Measurements from ENCODE around the gene NR4A1.

- TF ChIP-seq CTCF (conservative IDR thresholded peaks at IDR 0.05; ENCODE audit: low read length) (no peak), EZH2phosphoT487 (IDR thresholded peaks at IDR 0.05; ENCODE audit: borderline replicate concordance, low read depth, low read length) (peak; percentile 45; the same call in 1 of the 2 replicates)
Measured at GRCh38 chr12:52005903-52006703, 45.1 kb upstream of the NR4A1 start.

All from OCI-LY7 (cell line).